Measurements from ENCODE around the gene MBLAC1. TPM values are rescaled to one million over a fixed set of nuclear protein-coding genes. Genes with fewer than 3 reads are reported as not detected.
"Not testable (repeated sequence)": the region's sequence is repeated elsewhere in the genome, so short reads cannot be mapped to it uniquely, and the experiment has no call there.

Gene MBLAC1
- total RNA-seq, 1 donor from 2014 or later = 2.8 TPM

- peaks cover 24% of the 10 kb centered on the region for H3K4me1 Mint-ChIP-seq (ENCODE audit: unreplicated experiment)
- peak overlapping the region; percentile 80 for H3K27ac Mint-ChIP-seq
- H3K9me3 Mint-ChIP-seq = no peaks in the 10 kb centered on the region
- TF ChIP-seq CTCF (conservative IDR thresholded peaks at IDR 0.05) = no peak
- no peak for DNase-seq (ENCODE audit: extremely low spot score, unreplicated experiment)
- H3K27me3 Mint-ChIP-seq = no peaks in the 10 kb centered on the region
- peak overlapping the region; percentile 84 for H3K4me3 Mint-ChIP-seq
- H3K36me3 Mint-ChIP-seq = no peaks in the 10 kb centered on the region
Measured at GRCh38 chr7:100128637-100128963, 1.8 kb downstream of the MBLAC1 start.

- H3K27me3 Mint-ChIP-seq; H3K9me3 Mint-ChIP-seq; H3K27ac Mint-ChIP-seq; H3K4me3 Mint-ChIP-seq; H3K36me3 Mint-ChIP-seq; DNase-seq (ENCODE audit: extremely low spot score, unreplicated experiment): not testable (repeated sequence)
- H3K4me1 Mint-ChIP-seq (ENCODE audit: unreplicated experiment) = peaks cover 18% of the 10 kb centered on the region
Measured at GRCh38 chr7:100130220-100130607, 3.4 kb downstream of the MBLAC1 start.

DNA sequence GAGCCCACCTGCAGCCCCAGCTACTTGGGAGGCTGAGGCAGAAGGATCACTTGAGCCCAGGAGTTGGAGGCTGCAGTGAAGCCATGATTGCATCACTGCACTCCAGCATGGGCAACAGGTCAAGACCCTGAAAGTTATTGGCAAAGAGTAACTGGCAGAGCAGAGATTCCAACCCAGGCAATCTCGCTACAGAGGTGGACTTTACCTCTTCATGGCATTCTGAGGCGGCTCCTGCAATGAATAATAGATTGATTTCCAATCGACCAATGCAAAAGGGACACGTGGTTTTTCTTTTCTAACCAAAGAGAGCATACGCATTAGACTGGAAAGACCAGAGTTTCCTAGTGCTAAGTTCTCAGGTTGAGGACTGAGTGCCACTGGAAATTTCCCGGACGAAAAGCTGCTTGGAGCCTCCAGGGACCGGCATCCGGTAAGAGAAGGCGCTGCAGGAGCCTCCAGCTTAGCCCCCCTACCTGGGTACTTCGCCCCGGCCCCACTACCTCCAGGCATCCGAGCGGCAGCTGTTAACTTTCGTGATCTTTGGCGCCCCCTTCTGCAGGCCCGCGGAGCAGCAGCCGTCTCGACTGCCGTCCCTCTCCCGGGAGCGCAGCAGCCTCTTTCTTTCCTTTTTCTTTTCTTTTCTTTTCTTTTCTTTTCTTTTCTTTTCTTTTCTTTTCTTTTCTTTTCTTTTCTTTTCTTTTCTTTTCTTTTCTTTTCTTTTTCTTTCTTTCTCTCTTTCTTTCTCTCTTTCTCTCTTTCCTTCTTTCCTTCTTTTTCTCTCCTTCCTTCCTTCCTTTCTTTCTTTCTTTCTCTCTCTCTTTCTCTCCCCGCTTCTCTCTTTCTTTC is 4.1 kb downstream of the MBLAC1 start:
- no peak overlapping the region for H3K4me3 Mint-ChIP-seq
- no peak overlapping the region for H3K27ac Mint-ChIP-seq
- H3K4me1 Mint-ChIP-seq (ENCODE audit: unreplicated experiment) = peaks cover 20% of the 10 kb centered on the region
- DNase-seq (ENCODE audit: extremely low spot score, unreplicated experiment) = peak; percentile 89
- H3K27me3 Mint-ChIP-seq = no peaks in the 10 kb centered on the region
- peak; percentile 93 for TF ChIP-seq CTCF (conservative IDR thresholded peaks at IDR 0.05)
- no peaks in the 10 kb centered on the region for H3K9me3 Mint-ChIP-seq
- no peaks in the 10 kb centered on the region for H3K36me3 Mint-ChIP-seq

GRCh38 chr7:100132126-100132525 is 5.4 kb downstream of the MBLAC1 start:
- no peak for DNase-seq (ENCODE audit: extremely low spot score, unreplicated experiment)
- Mint-ChIP-seq H3K36me3 (no peaks in the 10 kb centered on the region), H3K9me3 (no peaks in the 10 kb centered on the region), H3K27me3 (no peaks in the 10 kb centered on the region), H3K27ac (no peak overlapping the region), H3K4me3 (peak overlapping the region; percentile 20), H3K4me1 (ENCODE audit: unreplicated experiment) (peaks cover 18% of the 10 kb centered on the region)
- TF ChIP-seq CTCF (conservative IDR thresholded peaks at IDR 0.05) = no peak

GRCh38 chr7:100132697-100133151 is 6.0 kb downstream of the MBLAC1 start:
- no peaks in the 10 kb centered on the region for H3K27me3 Mint-ChIP-seq
- H3K4me1 Mint-ChIP-seq (ENCODE audit: unreplicated experiment) = peaks cover 18% of the 10 kb centered on the region
- peak; percentile 90 for TF ChIP-seq CTCF (conservative IDR thresholded peaks at IDR 0.05)
- H3K27ac Mint-ChIP-seq = peak overlapping the region; percentile 53
- H3K36me3 Mint-ChIP-seq = no peaks in the 10 kb centered on the region
- no peak for DNase-seq (ENCODE audit: extremely low spot score, unreplicated experiment)
- peak overlapping the region; percentile 20 for H3K4me3 Mint-ChIP-seq
- H3K9me3 Mint-ChIP-seq = no peaks in the 10 kb centered on the region

DNA sequence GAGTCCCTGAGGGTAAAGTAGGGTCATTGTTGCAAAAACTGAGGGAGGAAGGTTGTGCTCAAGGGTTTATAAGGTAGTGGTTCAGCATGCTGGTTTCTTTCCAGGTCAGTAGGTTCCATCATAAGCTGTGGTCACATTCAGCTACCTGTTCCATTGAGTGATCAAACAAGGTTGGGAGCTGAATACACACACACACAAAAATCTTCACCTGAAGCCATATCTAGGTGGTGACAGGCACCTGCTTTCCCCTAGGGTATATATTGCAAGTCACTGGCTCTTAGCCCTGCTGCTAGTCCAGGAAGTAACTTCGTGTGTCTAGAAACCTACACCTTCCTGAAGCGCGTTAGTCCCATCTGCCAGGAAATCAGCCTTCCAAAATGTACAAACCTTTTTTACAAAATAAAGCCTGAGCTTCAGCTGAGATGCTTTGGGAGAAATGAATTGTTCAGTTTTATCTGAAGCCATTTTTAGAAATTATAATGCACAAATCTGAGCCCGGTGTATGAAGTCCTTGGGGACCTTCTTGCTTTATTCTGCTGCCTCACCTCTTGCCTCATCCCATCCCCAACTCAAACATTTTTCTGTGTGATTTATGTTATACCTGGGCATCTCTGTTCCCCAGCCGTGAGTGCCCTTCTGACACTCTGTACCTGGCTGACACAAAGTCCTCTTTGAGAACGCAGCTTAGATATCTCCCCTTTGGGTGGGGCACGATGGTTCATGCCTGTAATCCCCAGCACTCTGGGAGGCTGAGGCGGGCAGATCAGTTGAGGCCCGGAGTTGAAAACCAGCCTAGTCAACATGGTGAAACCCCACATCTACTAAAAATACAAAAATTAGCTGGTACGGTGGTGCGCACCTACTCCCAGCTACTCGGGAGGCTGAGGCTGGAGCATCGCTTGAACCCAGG is 11.3 kb downstream of the MBLAC1 start:
- no peak for DNase-seq (ENCODE audit: extremely low spot score, unreplicated experiment)
- Mint-ChIP-seq H3K4me3 (no peak overlapping the region), H3K27ac (no peak overlapping the region), H3K36me3 (no peaks in the 10 kb centered on the region), H3K4me1 (ENCODE audit: unreplicated experiment) (peaks cover 4% of the 10 kb centered on the region), H3K27me3 (peaks cover 3% of the 10 kb centered on the region), H3K9me3 (no peaks in the 10 kb centered on the region)
- TF ChIP-seq CTCF (conservative IDR thresholded peaks at IDR 0.05) = no peak
